ENCODE measurements around the gene GPBP1L1. TPM values are rescaled to one million over a fixed set of nuclear protein-coding genes. Genes with fewer than 3 reads are reported as not detected.

Gene GPBP1L1
- total and polyA plus RNA-seq, 2 of the 4 experiments (the other 2 are of a cell fraction): 31.5 to 57.4 TPM

DNA sequence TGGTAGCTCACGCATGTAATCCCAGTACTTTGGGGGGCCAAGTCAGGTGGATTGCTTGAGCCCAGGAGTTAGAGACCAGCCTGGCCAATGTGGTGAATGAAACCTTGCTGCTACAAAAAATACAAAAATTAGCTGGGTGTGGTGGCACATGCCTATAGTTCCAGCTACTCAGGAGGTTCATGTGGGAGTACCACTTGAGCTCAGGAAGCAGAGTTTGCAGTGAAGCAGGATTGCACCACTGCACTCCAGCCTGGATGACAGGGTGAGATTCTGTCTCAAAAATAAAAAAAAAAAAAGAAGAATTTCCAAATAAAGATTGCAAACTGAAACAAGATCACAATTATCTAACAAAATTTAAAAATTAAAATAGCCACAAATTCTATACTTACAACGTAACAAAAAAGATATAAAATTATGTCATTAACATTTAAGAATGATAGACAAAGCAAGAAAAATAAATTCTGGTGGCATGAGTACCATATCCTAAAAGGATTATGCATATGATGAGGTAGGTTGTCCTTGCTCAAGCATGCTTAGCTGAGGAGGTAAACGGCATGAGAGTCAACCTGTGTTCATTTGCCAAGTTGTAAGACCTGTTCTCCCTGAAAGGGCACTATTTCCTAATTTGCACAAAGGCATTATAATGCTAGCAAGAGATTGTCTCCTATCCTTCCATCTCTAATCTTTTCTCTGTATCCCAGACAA is 43.9 kb upstream of the GPBP1L1 start:
- BruUV-seq (replicated peaks): no TSS peak
- dilution Hi-C loops (cut with HindIII; ENCODE audit: low sequenced_read_pairs, unreplicated experiment): no loop called here
- Histone ChIP-seq H2AFZ (replicated peaks; ENCODE audit: low read length, poor library complexity) (no peak overlapping the region), H4K20me1 (ENCODE audit: insufficient read depth, low read length) (no peaks in the 10 kb centered on the region), H3K27ac (ENCODE audit: insufficient read depth, low read length) (no peak overlapping the region), H2BK120ac (ENCODE audit: low read depth, low read length) (no peak overlapping the region), H3K27me3 (ENCODE audit: control insufficient read depth, insufficient read depth, low read length) (no peaks in the 10 kb centered on the region), H3K4me2 (ENCODE audit: low read depth, low read length) (no peak overlapping the region), H4K91ac (ENCODE audit: insufficient read depth, low read depth, low read length) (no peak overlapping the region), H3K36me3 (ENCODE audit: control insufficient read depth, insufficient read depth, low read length) (peaks cover 5% of the 10 kb centered on the region; the same call in 1 of the 2 replicates), H3K4me3 (ENCODE audit: insufficient read depth, low read depth, low read length) (no peak overlapping the region), H3K23ac (ENCODE audit: low read depth, low read length) (no peak overlapping the region), H3K9ac (ENCODE audit: low read depth, low read length) (no peak overlapping the region), H2AK5ac (ENCODE audit: low read depth, low read length) (no peak overlapping the region), H3K56ac (ENCODE audit: extremely low read depth, insufficient read depth, low read length) (no peak overlapping the region), H3K18ac (ENCODE audit: low read depth, low read length) (no peak overlapping the region), H4K8ac (ENCODE audit: low read depth in 2 of 2, low read length in 2 of 2) (no peak overlapping the region), H3K4ac (ENCODE audit: low read depth, low read length) (no peak overlapping the region), H2BK20ac (ENCODE audit: low read depth, low read length) (no peak overlapping the region), H3K9me3 (ENCODE audit: control insufficient read depth, insufficient read depth, low read length) (no peaks in the 10 kb centered on the region), H2BK5ac (ENCODE audit: low read depth, low read length, poor library complexity, severe bottlenecking) (no peak overlapping the region), H2BK15ac (ENCODE audit: low read depth, low read length) (no peak overlapping the region), H4K5ac (ENCODE audit: low read depth, low read length) (no peak overlapping the region), H3K14ac (replicated peaks; ENCODE audit: low read depth, low read length) (no peak overlapping the region), H2AK9ac (replicated peaks; ENCODE audit: low read depth, low read length, poor library complexity) (no peak overlapping the region), H3K9me1 (ENCODE audit: insufficient read depth, low read length) (no peaks in the 10 kb centered on the region; the same call in 1 of the 2 replicates), H3K4me1 (ENCODE audit: control insufficient read depth, insufficient read depth, low read length) (no peaks in the 10 kb centered on the region), H3K79me1 (ENCODE audit: low read depth in 1 of 2, low read length in 2 of 2) (no peaks in the 10 kb centered on the region; a peak in 1 of 4 replicates)
- intact Hi-C loops (cut with micrococcal nuclease): no loop called here
- ChIA-PET POLR2A (ENCODE audit: unreplicated experiment) (no interaction called here), CTCF (no interaction called here)
- in situ Hi-C loops (cut with MboI; ENCODE audit: low sequenced_read_pairs): no loop called here
- DNase-seq (no peak), ATAC-seq (ENCODE audit: low read depth) (no peak)
- WGBS, 2 experiments (ENCODE audit: extremely low coverage in 2 of 2, insufficient read length in 1 of 2): 100% methylated on average over 1 of the region's 3 CpGs; no CpG with 5 or more reads in 1 of the 2 experiments
- TF ChIP-seq BHLHE40 (IDR thresholded peaks at IDR 0.05; ENCODE audit: low read depth, low read length): no peak
- no peak for TF ChIP-seq NFE2L2 (IDR thresholded peaks at IDR 0.05; ENCODE audit: low read depth, low read length)
- TF ChIP-seq MAFK (IDR thresholded peaks at IDR 0.05; ENCODE audit: low read depth, low read length): no peak
- TF ChIP-seq, protein P1, sequence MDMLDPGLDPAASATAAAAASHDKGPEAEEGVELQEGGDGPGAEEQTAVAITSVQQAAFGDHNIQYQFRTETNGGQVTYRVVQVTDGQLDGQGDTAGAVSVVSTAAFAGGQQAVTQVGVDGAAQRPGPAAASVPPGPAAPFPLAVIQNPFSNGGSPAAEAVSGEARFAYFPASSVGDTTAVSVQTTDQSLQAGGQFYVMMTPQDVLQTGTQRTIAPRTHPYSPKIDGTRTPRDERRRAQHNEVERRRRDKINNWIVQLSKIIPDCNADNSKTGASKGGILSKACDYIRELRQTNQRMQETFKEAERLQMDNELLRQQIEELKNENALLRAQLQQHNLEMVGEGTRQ (IDR thresholded peaks at IDR 0.05; ENCODE audit: low read depth, low read length): no peak
- TF ChIP-seq SMC3 (IDR thresholded peaks at IDR 0.05; ENCODE audit: low read depth, low read length): no peak
- TF ChIP-seq POLR2A (IDR thresholded peaks at IDR 0.05; ENCODE audit: low read depth, low read length): no peak
- TF ChIP-seq, protein P2, sequence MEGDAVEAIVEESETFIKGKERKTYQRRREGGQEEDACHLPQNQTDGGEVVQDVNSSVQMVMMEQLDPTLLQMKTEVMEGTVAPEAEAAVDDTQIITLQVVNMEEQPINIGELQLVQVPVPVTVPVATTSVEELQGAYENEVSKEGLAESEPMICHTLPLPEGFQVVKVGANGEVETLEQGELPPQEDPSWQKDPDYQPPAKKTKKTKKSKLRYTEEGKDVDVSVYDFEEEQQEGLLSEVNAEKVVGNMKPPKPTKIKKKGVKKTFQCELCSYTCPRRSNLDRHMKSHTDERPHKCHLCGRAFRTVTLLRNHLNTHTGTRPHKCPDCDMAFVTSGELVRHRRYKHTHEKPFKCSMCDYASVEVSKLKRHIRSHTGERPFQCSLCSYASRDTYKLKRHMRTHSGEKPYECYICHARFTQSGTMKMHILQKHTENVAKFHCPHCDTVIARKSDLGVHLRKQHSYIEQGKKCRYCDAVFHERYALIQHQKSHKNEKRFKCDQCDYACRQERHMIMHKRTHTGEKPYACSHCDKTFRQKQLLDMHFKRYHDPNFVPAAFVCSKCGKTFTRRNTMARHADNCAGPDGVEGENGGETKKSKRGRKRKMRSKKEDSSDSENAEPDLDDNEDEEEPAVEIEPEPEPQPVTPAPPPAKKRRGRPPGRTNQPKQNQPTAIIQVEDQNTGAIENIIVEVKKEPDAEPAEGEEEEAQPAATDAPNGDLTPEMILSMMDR (conservative IDR thresholded peaks at IDR 0.05; ENCODE audit: low read depth, low read length): no peak
- no peak for TF ChIP-seq CEBPB (IDR thresholded peaks at IDR 0.05; ENCODE audit: low read depth, low read length)
- TF ChIP-seq CHD1 (IDR thresholded peaks at IDR 0.05; ENCODE audit: low read depth, low read length): no peak
- no peak for TF ChIP-seq RAD21 (IDR thresholded peaks at IDR 0.05; ENCODE audit: low read length)
- TF ChIP-seq, protein P3, sequence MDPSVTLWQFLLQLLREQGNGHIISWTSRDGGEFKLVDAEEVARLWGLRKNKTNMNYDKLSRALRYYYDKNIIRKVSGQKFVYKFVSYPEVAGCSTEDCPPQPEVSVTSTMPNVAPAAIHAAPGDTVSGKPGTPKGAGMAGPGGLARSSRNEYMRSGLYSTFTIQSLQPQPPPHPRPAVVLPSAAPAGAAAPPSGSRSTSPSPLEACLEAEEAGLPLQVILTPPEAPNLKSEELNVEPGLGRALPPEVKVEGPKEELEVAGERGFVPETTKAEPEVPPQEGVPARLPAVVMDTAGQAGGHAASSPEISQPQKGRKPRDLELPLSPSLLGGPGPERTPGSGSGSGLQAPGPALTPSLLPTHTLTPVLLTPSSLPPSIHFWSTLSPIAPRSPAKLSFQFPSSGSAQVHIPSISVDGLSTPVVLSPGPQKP (IDR thresholded peaks at IDR 0.05; ENCODE audit: borderline replicate concordance, low read depth, low read length): no peak
- TF ChIP-seq MAZ (IDR thresholded peaks at IDR 0.05; ENCODE audit: borderline replicate concordance, low read depth, low read length): no peak
- no peak for TF ChIP-seq RCOR1 (IDR thresholded peaks at IDR 0.05; ENCODE audit: insufficient replicate concordance, low read length)
- TF ChIP-seq MXI1 (IDR thresholded peaks at IDR 0.05; ENCODE audit: borderline replicate concordance, low read depth, low read length): no peak
- TF ChIP-seq FOS (IDR thresholded peaks at IDR 0.05; ENCODE audit: low read depth, low read length): no peak
- TF ChIP-seq RFX5 (IDR thresholded peaks at IDR 0.05; ENCODE audit: low read depth, low read length): no peak
